ENCODE data around the gene BTNL2. TPM values are rescaled to one million over a fixed set of nuclear protein-coding genes. Genes with fewer than 3 reads are reported as not detected.

BTNL2 gene
- total RNA-seq, 2 donors from 2014 or later: not detected

DNA sequence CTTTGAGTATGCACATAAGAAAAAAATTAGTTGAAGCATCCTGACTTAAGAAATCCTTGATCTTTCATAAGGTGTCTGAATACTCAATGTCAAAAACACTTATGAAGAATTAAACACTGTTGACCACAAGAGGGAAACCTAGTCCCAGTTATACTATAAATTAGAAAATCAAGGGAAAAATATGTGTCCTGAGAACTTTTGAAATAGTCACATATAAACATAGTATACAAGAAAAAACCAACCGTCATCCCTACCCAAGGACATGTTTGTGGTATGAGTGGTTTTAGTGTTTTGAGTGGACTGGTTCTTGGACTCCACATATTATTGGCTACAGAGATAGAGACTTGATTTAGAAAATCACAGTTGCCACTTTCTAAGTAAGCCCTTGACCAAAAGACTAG is 25.1 kb upstream of the BTNL2 start:
- Mint-ChIP-seq H3K4me1 (ENCODE audit: low read depth) (peaks cover 2% of the 10 kb centered on the region), H3K4me3 (no peak overlapping the region), H3K27ac (no peak overlapping the region), H3K36me3 (ENCODE audit: insufficient read depth in 2 of 2) (no peaks in the 10 kb centered on the region), H3K9me3 (no peaks in the 10 kb centered on the region), H3K27me3 (ENCODE audit: low read depth) (peaks cover 7% of the 10 kb centered on the region)
- ATAC-seq (replicated peaks in 1 of 2): no peak
- DNase-seq: no peak

DNA sequence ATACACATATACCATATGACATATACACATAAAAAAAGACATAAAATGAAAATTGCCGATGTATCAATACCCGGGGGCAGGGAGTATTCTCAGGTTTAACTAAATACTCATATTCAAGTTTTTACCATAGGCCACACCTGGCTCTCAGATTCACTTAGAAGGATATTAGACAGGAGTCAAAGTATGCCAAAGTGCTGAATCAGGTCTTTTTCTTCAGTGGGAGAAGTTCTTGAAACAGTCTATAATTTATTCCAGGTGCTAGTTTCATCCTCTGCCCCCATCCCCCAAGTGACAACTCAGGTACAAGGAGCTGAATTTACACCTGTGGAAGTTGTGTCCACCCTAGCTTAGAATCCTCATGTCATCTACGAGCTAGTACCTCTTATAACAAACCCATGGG is 24.2 kb upstream of the BTNL2 start:
- DNase-seq (no peak), ATAC-seq (replicated peaks in 1 of 2) (no peak)
- H3K9me3 Mint-ChIP-seq: no peaks in the 10 kb centered on the region
- H3K27me3 Mint-ChIP-seq (ENCODE audit: low read depth): peaks cover 7% of the 10 kb centered on the region
- no peaks in the 10 kb centered on the region for H3K4me1 Mint-ChIP-seq (ENCODE audit: low read depth)
- no peaks in the 10 kb centered on the region for H3K36me3 Mint-ChIP-seq (ENCODE audit: insufficient read depth in 2 of 2)
- H3K4me3 Mint-ChIP-seq: no peak overlapping the region
- no peak overlapping the region for H3K27ac Mint-ChIP-seq

DNA sequence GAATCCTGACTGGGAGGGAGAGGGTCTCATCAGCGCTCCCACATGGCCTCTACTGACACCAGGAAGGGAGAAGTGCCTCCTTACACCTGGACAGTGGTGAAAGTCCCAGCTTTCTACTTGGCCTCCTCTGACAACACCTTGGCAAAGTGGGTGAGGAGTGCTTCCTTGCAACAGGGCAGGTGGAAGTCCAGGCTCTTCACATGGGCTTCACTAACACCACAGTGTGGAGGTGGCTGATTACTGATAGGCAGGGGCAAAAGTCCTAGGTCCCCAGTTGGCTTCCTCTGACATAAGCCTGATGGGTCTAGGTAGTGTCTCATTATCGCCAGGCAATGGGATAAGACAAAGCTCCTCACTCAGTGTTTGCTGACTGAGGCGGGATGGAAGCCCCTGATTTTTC is 23.2 kb upstream of the BTNL2 start:
- Mint-ChIP-seq H3K9me3 (no peaks in the 10 kb centered on the region), H3K36me3 (ENCODE audit: insufficient read depth in 2 of 2) (no peaks in the 10 kb centered on the region), H3K27ac (no peak overlapping the region), H3K27me3 (ENCODE audit: low read depth) (peaks cover 7% of the 10 kb centered on the region), H3K4me3 (no peak overlapping the region), H3K4me1 (ENCODE audit: low read depth) (no peaks in the 10 kb centered on the region)
- DNase-seq (no peak), ATAC-seq (replicated peaks in 1 of 2) (no peak)

DNA sequence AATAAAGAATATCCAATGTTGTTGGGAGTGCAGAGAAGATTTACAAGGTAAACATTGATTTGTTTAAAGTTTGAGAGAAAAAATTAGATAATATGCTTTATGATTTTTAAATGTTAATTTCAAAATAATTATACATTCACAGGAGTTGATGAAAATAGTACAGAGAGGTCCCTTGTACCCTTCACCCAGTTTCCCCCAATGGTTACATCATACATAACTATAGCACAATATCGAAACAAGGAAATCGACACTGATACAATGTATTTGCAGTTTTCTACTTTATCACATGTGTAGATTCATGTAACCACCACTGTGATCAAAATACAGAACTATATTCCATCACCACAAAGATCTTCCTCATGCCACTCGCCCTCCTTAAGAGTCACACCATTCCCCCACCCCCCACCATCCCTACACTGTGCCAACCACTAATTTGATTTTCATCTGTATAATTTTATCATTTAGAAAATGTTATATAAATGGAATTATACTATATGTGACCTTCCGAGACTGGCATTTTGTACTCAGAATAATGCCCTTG is 21.0 kb upstream of the BTNL2 start:
- Mint-ChIP-seq H3K27ac (no peak overlapping the region), H3K36me3 (ENCODE audit: insufficient read depth in 2 of 2) (no peaks in the 10 kb centered on the region), H3K9me3 (no peaks in the 10 kb centered on the region), H3K27me3 (ENCODE audit: low read depth) (peaks cover 9% of the 10 kb centered on the region), H3K4me1 (ENCODE audit: low read depth) (no peaks in the 10 kb centered on the region), H3K4me3 (no peak overlapping the region)
- no peak for ATAC-seq (replicated peaks in 1 of 2)
- DNase-seq: no peak

DNA sequence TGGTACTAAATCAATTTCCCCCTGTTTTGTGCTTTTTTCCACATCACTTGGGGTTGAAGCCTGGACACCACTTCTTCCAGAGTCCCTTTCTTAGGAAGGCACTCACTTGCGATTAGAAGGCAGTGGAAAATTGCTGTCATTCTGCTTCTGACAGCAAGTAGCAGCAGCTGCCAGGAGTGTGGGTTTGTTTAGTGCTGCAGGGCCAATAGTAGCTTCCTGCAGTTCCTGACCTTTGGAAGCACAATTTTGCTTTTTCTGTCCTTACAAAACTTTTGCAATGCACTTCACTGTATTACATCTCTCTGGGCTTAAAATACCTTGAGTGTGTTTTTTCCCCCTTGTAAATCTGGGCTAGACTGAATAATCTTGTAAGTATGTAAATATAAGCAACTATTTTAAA is 20.2 kb upstream of the BTNL2 start:
- H3K27ac Mint-ChIP-seq: no peak overlapping the region
- no peaks in the 10 kb centered on the region for H3K9me3 Mint-ChIP-seq
- H3K27me3 Mint-ChIP-seq (ENCODE audit: low read depth): peaks cover 7% of the 10 kb centered on the region
- H3K36me3 Mint-ChIP-seq (ENCODE audit: insufficient read depth in 2 of 2): no peaks in the 10 kb centered on the region
- no peaks in the 10 kb centered on the region for H3K4me1 Mint-ChIP-seq (ENCODE audit: low read depth)
- DNase-seq (no peak), ATAC-seq (replicated peaks in 1 of 2) (no peak)
- H3K4me3 Mint-ChIP-seq: no peak overlapping the region

DNA sequence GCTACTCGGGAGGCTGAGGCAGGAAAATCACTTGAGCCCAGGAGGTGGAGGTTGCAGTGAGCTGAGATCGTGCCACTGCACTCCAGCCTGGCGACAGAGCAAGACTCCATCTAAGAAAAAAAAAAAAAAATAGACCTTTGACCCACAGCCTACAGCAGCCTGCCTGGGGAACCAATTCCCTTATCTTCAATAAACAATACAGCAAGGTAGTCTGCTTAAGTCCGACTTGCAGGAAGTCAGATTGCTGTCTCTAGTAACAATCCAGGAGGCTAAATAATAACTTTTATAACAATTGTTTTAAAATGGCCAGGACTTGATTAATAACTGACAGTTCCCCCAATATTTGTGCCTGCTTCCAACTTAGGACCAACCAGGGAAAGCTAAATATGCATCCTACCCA is 19.4 kb upstream of the BTNL2 start:
- no peaks in the 10 kb centered on the region for H3K4me1 Mint-ChIP-seq (ENCODE audit: low read depth)
- no peak overlapping the region for H3K4me3 Mint-ChIP-seq
- ATAC-seq (replicated peaks in 1 of 2) (no peak), DNase-seq (no peak)
- H3K27me3 Mint-ChIP-seq (ENCODE audit: low read depth): peaks cover 14% of the 10 kb centered on the region
- no peak overlapping the region for H3K27ac Mint-ChIP-seq
- no peaks in the 10 kb centered on the region for H3K36me3 Mint-ChIP-seq (ENCODE audit: insufficient read depth in 2 of 2)
- H3K9me3 Mint-ChIP-seq: no peaks in the 10 kb centered on the region

DNA sequence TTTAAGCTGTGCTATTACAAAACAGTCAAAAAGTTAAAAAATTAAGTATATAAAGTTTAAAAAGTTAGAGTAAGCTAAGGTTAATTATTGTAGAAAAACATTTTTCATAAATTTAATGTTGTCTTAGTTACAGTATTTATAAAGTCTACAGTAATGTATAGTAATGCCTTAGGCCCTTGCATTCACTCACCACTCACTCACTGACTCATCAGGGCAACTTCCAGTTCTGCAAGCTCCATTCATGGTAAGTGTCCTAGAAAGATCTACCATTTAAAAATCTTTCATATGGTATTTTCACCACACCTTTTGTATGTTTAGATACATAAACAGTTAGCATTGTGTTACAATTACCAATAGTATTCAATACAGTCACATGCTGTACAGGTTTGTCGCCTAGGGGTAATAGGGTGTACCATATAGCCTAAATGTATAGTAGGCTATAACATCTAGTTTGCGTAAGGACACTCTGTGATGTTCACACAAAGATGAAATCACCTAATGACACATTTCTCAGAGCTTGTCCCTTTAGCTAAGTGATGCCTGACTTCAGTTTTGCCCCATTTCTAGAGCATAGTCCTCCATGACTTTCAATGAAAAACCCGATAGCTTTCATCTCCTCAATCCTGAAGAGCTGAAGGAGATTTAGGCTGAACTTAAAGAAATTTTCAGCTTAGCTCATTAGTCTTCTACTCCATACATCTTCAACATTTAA is 17.8 kb upstream of the BTNL2 start:
- H3K4me1 Mint-ChIP-seq (ENCODE audit: low read depth): no peaks in the 10 kb centered on the region
- H3K4me3 Mint-ChIP-seq: no peak overlapping the region
- no peaks in the 10 kb centered on the region for H3K9me3 Mint-ChIP-seq
- no peak overlapping the region for H3K27ac Mint-ChIP-seq
- DNase-seq (no peak), ATAC-seq (replicated peaks in 1 of 2) (no peak)
- H3K27me3 Mint-ChIP-seq (ENCODE audit: low read depth): peaks cover 23% of the 10 kb centered on the region
- no peaks in the 10 kb centered on the region for H3K36me3 Mint-ChIP-seq (ENCODE audit: insufficient read depth in 2 of 2)

DNA sequence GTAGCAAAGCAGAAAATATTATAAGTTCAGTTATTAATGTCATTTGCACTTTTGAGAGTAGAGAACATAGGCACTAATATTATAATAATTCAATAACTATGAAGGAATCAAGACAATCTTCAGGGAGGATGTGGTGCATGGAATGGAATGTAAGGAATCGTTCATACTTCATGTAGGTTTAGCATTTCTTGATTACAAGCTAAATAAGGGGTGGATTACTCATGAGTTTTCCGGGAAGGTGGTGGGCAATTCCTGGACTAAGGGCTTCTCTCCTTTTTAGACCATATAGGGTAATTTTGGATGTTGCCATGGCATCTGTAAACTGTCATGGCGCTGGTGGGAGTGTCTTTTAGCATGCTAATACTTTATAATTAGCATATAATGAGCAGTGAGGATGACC is 9.1 kb upstream of the BTNL2 start:
- Mint-ChIP-seq H3K4me3 (no peak overlapping the region), H3K4me1 (ENCODE audit: low read depth) (peaks cover 13% of the 10 kb centered on the region), H3K27me3 (ENCODE audit: low read depth) (peaks cover 74% of the 10 kb centered on the region), H3K27ac (no peak overlapping the region), H3K36me3 (ENCODE audit: insufficient read depth in 2 of 2) (no peaks in the 10 kb centered on the region), H3K9me3 (no peaks in the 10 kb centered on the region)
- DNase-seq (no peak), ATAC-seq (replicated peaks in 1 of 2) (no peak)

DNA sequence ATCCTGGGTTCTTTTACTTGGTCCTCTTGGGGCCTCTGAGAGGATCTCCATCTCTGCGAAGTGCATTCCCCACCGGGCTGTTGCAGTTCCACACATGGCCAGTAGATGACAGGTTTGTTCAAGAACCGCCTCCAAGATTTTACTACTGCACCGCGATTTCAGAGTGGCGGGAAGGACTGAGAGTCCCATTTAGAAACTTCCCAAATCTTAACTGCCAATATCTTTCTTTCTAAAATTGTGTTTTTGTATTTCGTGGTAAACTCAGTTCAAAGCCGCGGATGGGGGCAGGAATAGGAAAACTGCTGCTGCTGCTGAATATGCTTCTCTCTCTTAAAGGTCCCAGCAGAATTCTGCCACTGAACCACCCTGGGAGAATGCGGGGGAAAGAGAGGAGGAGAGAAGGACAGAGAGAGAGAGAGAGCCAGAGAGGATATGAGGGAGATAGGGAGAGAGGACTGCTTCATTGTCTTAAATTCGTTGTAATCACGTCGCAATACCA is 8.6 kb upstream of the BTNL2 start:
- H3K27me3 Mint-ChIP-seq (ENCODE audit: low read depth): peaks cover 75% of the 10 kb centered on the region
- ATAC-seq (replicated peaks in 1 of 2): peak; percentile 55 to 60
- H3K4me1 Mint-ChIP-seq (ENCODE audit: low read depth): peaks cover 13% of the 10 kb centered on the region
- no peaks in the 10 kb centered on the region for H3K9me3 Mint-ChIP-seq
- H3K36me3 Mint-ChIP-seq (ENCODE audit: insufficient read depth in 2 of 2): no peaks in the 10 kb centered on the region
- DNase-seq: peak; percentile 77 to 78
- no peak overlapping the region for H3K27ac Mint-ChIP-seq
- H3K4me3 Mint-ChIP-seq: peak overlapping the region; percentile 45 to 53

DNA sequence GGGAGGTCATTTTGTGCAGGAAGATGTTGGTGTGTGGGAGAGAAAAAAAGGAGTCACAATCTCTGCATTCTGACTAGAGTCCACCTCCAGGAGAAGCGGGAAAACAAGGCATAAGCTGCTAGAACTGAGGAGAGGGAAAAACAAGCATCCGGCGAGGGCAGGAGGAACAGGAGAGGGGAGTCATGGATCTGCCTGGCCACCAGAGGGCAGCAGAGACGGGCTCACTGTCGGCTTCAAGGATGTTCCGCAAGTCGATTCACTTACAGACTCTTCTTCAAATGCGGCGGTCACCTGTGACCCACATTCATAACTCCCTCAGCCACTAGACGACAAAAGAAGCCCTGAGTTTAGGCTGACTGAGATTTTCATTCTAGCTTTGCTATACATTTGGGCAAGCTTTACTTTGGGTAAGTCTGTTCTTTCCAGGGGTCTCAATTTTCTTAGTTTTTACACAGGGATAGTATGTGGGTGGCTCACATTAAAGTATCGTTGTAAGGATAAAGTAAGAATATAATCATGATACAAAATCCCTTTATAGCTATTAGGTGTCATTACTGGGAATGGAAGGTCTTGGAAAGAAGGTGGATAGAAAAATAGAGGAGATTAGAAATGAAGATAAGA is 6.6 kb upstream of the BTNL2 start:
- Mint-ChIP-seq H3K4me3 (no peak overlapping the region), H3K27me3 (ENCODE audit: low read depth) (peaks cover 64% of the 10 kb centered on the region), H3K9me3 (no peaks in the 10 kb centered on the region), H3K4me1 (ENCODE audit: low read depth) (peaks cover 13% of the 10 kb centered on the region), H3K27ac (no peak overlapping the region), H3K36me3 (ENCODE audit: insufficient read depth in 2 of 2) (no peaks in the 10 kb centered on the region)
- ATAC-seq (replicated peaks in 1 of 2) (peak; percentile 84 to 90), DNase-seq (peak; percentile 83 to 88)

DNA sequence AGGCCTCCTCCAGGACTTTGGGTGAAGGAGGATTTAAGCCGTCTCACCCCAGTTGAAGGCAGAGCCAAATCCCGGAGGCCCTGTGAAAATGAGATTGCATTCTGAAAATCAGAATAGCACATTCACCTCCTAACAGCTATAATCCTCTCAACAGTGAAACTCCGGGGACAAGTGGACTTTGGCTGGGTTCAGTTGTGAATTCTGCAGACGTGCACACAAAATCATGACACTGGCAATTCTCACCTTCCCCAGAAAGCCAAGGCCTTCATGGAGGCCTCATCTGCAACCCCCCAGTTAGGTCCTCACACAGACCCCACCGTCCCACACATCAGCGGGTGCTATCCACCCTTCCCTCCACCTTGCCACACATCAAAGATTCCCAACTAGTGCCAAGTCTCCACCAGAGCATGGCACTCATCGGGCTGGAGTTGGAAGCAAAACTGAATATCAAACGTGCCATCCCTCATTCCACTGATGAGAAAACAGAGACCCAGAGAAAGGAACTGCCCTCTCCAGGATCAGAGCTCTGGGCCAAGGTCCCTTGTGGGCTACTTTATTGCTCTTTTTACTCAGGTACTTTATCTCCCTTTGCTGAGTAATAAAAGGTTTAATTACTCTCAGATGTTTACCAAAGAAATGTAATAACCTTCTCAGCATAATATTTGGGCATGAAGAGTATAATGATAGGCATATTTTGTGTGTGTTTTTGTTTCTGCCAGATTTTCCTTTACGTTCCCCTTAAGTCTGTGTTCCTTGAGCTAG is 4.8 kb upstream of the BTNL2 start:
- Mint-ChIP-seq H3K27me3 (ENCODE audit: low read depth) (peaks cover 73% of the 10 kb centered on the region), H3K4me3 (no peak overlapping the region), H3K9me3 (no peaks in the 10 kb centered on the region), H3K27ac (no peak overlapping the region), H3K4me1 (ENCODE audit: low read depth) (peaks cover 13% of the 10 kb centered on the region), H3K36me3 (ENCODE audit: insufficient read depth in 2 of 2) (no peaks in the 10 kb centered on the region)
- ATAC-seq (replicated peaks in 1 of 2) (no peak), DNase-seq (no peak)

DNA sequence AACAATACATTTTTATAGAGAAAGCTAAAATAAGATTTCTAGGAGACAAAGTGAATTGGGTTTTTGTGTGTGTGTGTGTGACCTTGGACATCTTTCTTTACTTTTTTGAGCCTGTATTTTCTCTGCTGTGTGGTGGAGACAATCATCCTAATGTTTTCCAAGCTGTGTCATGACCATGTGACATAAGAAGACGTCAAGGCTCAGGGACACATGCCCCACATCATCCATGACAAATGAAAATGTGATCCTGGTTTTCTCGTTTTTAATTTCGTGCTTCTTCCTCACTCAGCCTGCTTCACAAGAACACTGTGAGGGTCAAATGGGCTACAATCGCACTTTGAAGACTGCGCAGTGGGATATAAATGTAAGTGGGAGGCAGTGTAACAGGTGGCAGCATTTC is 3.9 kb upstream of the BTNL2 start:
- Mint-ChIP-seq H3K36me3 (ENCODE audit: insufficient read depth in 2 of 2) (no peaks in the 10 kb centered on the region), H3K4me1 (ENCODE audit: low read depth) (peaks cover 13% of the 10 kb centered on the region), H3K9me3 (no peaks in the 10 kb centered on the region), H3K27me3 (ENCODE audit: low read depth) (peaks cover 77% of the 10 kb centered on the region), H3K27ac (no peak overlapping the region), H3K4me3 (no peak overlapping the region)
- no peak for ATAC-seq (replicated peaks in 1 of 2)
- no peak for DNase-seq

DNA sequence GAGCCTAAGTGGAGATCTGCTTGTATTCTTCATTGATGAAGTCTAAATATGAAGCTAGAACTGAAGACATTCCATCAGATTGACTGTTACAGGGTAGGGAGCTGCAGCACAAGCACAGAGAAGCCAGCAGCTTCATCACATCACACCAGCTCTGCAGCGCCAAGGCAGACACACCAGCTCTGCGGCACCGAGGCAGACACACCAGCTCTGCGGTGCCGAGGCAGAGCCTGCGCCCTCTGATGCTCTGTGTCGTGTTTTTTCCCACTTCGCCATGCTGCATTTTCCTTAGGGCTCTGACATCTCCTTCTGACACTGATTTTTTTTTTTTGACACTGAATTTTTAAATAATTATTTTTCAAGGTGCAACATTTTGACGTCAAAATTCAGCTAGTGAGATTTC is 784 bp downstream of the BTNL2 start:
- ATAC-seq (replicated peaks in 1 of 2): no peak
- Mint-ChIP-seq H3K4me1 (ENCODE audit: low read depth) (no peaks in the 10 kb centered on the region), H3K4me3 (no peak overlapping the region), H3K27ac (no peak overlapping the region), H3K27me3 (ENCODE audit: low read depth) (peaks cover 56% of the 10 kb centered on the region), H3K36me3 (ENCODE audit: insufficient read depth in 2 of 2) (no peaks in the 10 kb centered on the region), H3K9me3 (no peaks in the 10 kb centered on the region)
- no peak for DNase-seq

All from activated T-cell treated with anti-CD3 and anti-CD28 coated beads, Interleukin-2, amount 50 U/mL, for 72 hours (primary cell).